Measurements from ENCODE around the gene CMSS1.
"Not testable (repeated sequence)": the region's sequence is repeated elsewhere in the genome, so short reads cannot be mapped to it uniquely, and the experiment has no call there.

The CMSS1 gene

GRCh38 chr3:100044369-100044768 lies 226.7 kb downstream of the CMSS1 start:
- H3K9ac ChIP-seq (ENCODE audit: low read depth in 1 of 2, low read length in 2 of 2): no peak overlapping the region
- H3K36me3 ChIP-seq (ENCODE audit: control insufficient read depth in 1 of 2, insufficient read depth in 2 of 2, low read length in 2 of 2): no peaks in the 10 kb centered on the region
- H3K27ac ChIP-seq (ENCODE audit: low read depth, low read length): no peak overlapping the region
- H3K4me3 ChIP-seq (ENCODE audit: low read depth in 1 of 2, low read length in 2 of 2): no peak overlapping the region
- no peaks in the 10 kb centered on the region for H3K9me3 ChIP-seq (ENCODE audit: control insufficient read depth in 1 of 2, low read length in 2 of 2)
- no peaks in the 10 kb centered on the region for H3K27me3 ChIP-seq (ENCODE audit: control insufficient read depth in 1 of 2, insufficient read depth in 2 of 2, low read length in 2 of 2)
- peaks cover 19 to 56% of the 10 kb centered on the region in 2 donors for H3K4me1 ChIP-seq (ENCODE audit: control insufficient read depth in 1 of 2, insufficient read depth in 2 of 2, low read length in 2 of 2)

- H3K27me3 ChIP-seq (ENCODE audit: control insufficient read depth in 1 of 2, insufficient read depth in 2 of 2, low read length in 2 of 2): no peaks in the 10 kb centered on the region
- H3K9me3 ChIP-seq (ENCODE audit: control insufficient read depth in 1 of 2, low read length in 2 of 2): no peaks in the 10 kb centered on the region
- H3K27ac ChIP-seq (ENCODE audit: low read depth, low read length): no peak overlapping the region
- no peaks in the 10 kb centered on the region for H3K36me3 ChIP-seq (ENCODE audit: control insufficient read depth in 1 of 2, insufficient read depth in 2 of 2, low read length in 2 of 2)
- peaks cover 19 to 51% of the 10 kb centered on the region in 2 donors for H3K4me1 ChIP-seq (ENCODE audit: control insufficient read depth in 1 of 2, insufficient read depth in 2 of 2, low read length in 2 of 2)
- no peak overlapping the region for H3K9ac ChIP-seq (ENCODE audit: low read depth in 1 of 2, low read length in 2 of 2)
- no peak overlapping the region for H3K4me3 ChIP-seq (ENCODE audit: low read depth in 1 of 2, low read length in 2 of 2)
Observed at GRCh38 chr3:100045696-100046095, 228.0 kb downstream of the CMSS1 start.

- H3K27me3 ChIP-seq (ENCODE audit: control insufficient read depth in 1 of 2, insufficient read depth in 2 of 2, low read length in 2 of 2): no peaks in the 10 kb centered on the region
- no peaks in the 10 kb centered on the region for H3K36me3 ChIP-seq (ENCODE audit: control insufficient read depth in 1 of 2, insufficient read depth in 2 of 2, low read length in 2 of 2)
- no peak overlapping the region for H3K27ac ChIP-seq (ENCODE audit: low read depth, low read length)
- peaks cover 19 to 40% of the 10 kb centered on the region in 2 donors for H3K4me1 ChIP-seq (ENCODE audit: control insufficient read depth in 1 of 2, insufficient read depth in 2 of 2, low read length in 2 of 2)
- H3K9ac ChIP-seq (ENCODE audit: low read depth in 1 of 2, low read length in 2 of 2): peak overlapping the region in 1 of 2 donors; percentile 4
- peak overlapping the region in 1 of 2 donors; percentile 49 for H3K4me3 ChIP-seq (ENCODE audit: low read depth in 1 of 2, low read length in 2 of 2)
- no peaks in the 10 kb centered on the region for H3K9me3 ChIP-seq (ENCODE audit: control insufficient read depth in 1 of 2, low read length in 2 of 2)
Observed at GRCh38 chr3:100046986-100047385, 229.3 kb downstream of the CMSS1 start.

GRCh38 chr3:100047455-100048141 lies 229.9 kb downstream of the CMSS1 start:
- Histone ChIP-seq H3K9me3 (ENCODE audit: control insufficient read depth in 1 of 2, low read length in 2 of 2) (no peaks in the 10 kb centered on the region), H3K27me3 (ENCODE audit: control insufficient read depth in 1 of 2, insufficient read depth in 2 of 2, low read length in 2 of 2) (no peaks in the 10 kb centered on the region), H3K27ac (ENCODE audit: low read depth, low read length) (no peak overlapping the region), H3K4me1 (ENCODE audit: control insufficient read depth in 1 of 2, insufficient read depth in 2 of 2, low read length in 2 of 2) (peaks cover 17 to 34% of the 10 kb centered on the region in 2 donors), H3K9ac (ENCODE audit: low read depth in 1 of 2, low read length in 2 of 2) (peak overlapping the region in 1 of 2 donors; percentile 4), H3K4me3 (ENCODE audit: low read depth in 1 of 2, low read length in 2 of 2) (peak overlapping the region; percentile 41 to 49), H3K36me3 (ENCODE audit: control insufficient read depth in 1 of 2, insufficient read depth in 2 of 2, low read length in 2 of 2) (no peaks in the 10 kb centered on the region)

GRCh38 chr3:100048248-100048647 lies 230.6 kb downstream of the CMSS1 start:
- peak overlapping the region in 1 of 2 donors; percentile 4 for H3K9ac ChIP-seq (ENCODE audit: low read depth in 1 of 2, low read length in 2 of 2)
- H3K27ac ChIP-seq (ENCODE audit: low read depth, low read length): no peak overlapping the region

GRCh38 chr3:100051513-100051912 lies 233.9 kb downstream of the CMSS1 start:
- H3K36me3 ChIP-seq (ENCODE audit: control insufficient read depth in 1 of 2, insufficient read depth in 2 of 2, low read length in 2 of 2); H3K9ac ChIP-seq (ENCODE audit: low read depth in 1 of 2, low read length in 2 of 2); H3K27ac ChIP-seq (ENCODE audit: low read depth, low read length); H3K4me3 ChIP-seq (ENCODE audit: low read depth in 1 of 2, low read length in 2 of 2); H3K27me3 ChIP-seq (ENCODE audit: control insufficient read depth in 1 of 2, insufficient read depth in 2 of 2, low read length in 2 of 2); H3K9me3 ChIP-seq (ENCODE audit: control insufficient read depth in 1 of 2, low read length in 2 of 2): not testable (repeated sequence)
- H3K4me1 ChIP-seq (ENCODE audit: control insufficient read depth in 1 of 2, insufficient read depth in 2 of 2, low read length in 2 of 2): peaks cover 23 to 36% of the 10 kb centered on the region in 2 donors

More at GRCh38 chr3:100048248-100048647, 230.6 kb downstream of the CMSS1 start:
- Histone ChIP-seq H3K4me3 (ENCODE audit: low read depth in 1 of 2, low read length in 2 of 2) (peak overlapping the region; percentile 41 to 49), H3K27me3 (ENCODE audit: control insufficient read depth in 1 of 2, insufficient read depth in 2 of 2, low read length in 2 of 2) (no peaks in the 10 kb centered on the region), H3K4me1 (ENCODE audit: control insufficient read depth in 1 of 2, insufficient read depth in 2 of 2, low read length in 2 of 2) (peaks cover 16 to 30% of the 10 kb centered on the region in 2 donors), H3K36me3 (ENCODE audit: control insufficient read depth in 1 of 2, insufficient read depth in 2 of 2, low read length in 2 of 2) (no peaks in the 10 kb centered on the region), H3K9me3 (ENCODE audit: control insufficient read depth in 1 of 2, low read length in 2 of 2) (no peaks in the 10 kb centered on the region)

- Histone ChIP-seq H3K9ac (ENCODE audit: low read depth in 1 of 2, low read length in 2 of 2) (no peak overlapping the region), H3K27ac (ENCODE audit: low read depth, low read length) (no peak overlapping the region), H3K36me3 (ENCODE audit: control insufficient read depth in 1 of 2, insufficient read depth in 2 of 2, low read length in 2 of 2) (no peaks in the 10 kb centered on the region), H3K4me1 (ENCODE audit: control insufficient read depth in 1 of 2, insufficient read depth in 2 of 2, low read length in 2 of 2) (peaks cover 10 to 15% of the 10 kb centered on the region in 2 donors), H3K9me3 (ENCODE audit: control insufficient read depth in 1 of 2, low read length in 2 of 2) (no peaks in the 10 kb centered on the region), H3K27me3 (ENCODE audit: control insufficient read depth in 1 of 2, insufficient read depth in 2 of 2, low read length in 2 of 2) (no peaks in the 10 kb centered on the region), H3K4me3 (ENCODE audit: low read depth in 1 of 2, low read length in 2 of 2) (no peak overlapping the region)
Observed at GRCh38 chr3:100053951-100054620, 236.4 kb downstream of the CMSS1 start.

GRCh38 chr3:100057716-100058575 lies 240.3 kb downstream of the CMSS1 start:
- H3K4me3 ChIP-seq (ENCODE audit: low read depth in 1 of 2, low read length in 2 of 2): no peak overlapping the region
- no peaks in the 10 kb centered on the region for H3K36me3 ChIP-seq (ENCODE audit: control insufficient read depth in 1 of 2, insufficient read depth in 2 of 2, low read length in 2 of 2)
- H3K27me3 ChIP-seq (ENCODE audit: control insufficient read depth in 1 of 2, insufficient read depth in 2 of 2, low read length in 2 of 2): no peaks in the 10 kb centered on the region
- H3K9me3 ChIP-seq (ENCODE audit: control insufficient read depth in 1 of 2, low read length in 2 of 2): no peaks in the 10 kb centered on the region
- no peak overlapping the region for H3K9ac ChIP-seq (ENCODE audit: low read depth in 1 of 2, low read length in 2 of 2)
- no peak overlapping the region for H3K27ac ChIP-seq (ENCODE audit: low read depth, low read length)
- H3K4me1 ChIP-seq (ENCODE audit: control insufficient read depth in 1 of 2, insufficient read depth in 2 of 2, low read length in 2 of 2): peaks cover 10 to 15% of the 10 kb centered on the region in 2 donors

- Histone ChIP-seq H3K9me3 (ENCODE audit: control insufficient read depth in 1 of 2, low read length in 2 of 2) (no peaks in the 10 kb centered on the region), H3K9ac (ENCODE audit: low read depth in 1 of 2, low read length in 2 of 2) (no peak overlapping the region), H3K36me3 (ENCODE audit: control insufficient read depth in 1 of 2, insufficient read depth in 2 of 2, low read length in 2 of 2) (no peaks in the 10 kb centered on the region), H3K27ac (ENCODE audit: low read depth, low read length) (no peak overlapping the region), H3K4me1 (ENCODE audit: control insufficient read depth in 1 of 2, insufficient read depth in 2 of 2, low read length in 2 of 2) (peaks cover 0 to 1% of the 10 kb centered on the region in 2 donors), H3K4me3 (ENCODE audit: low read depth in 1 of 2, low read length in 2 of 2) (no peak overlapping the region), H3K27me3 (ENCODE audit: control insufficient read depth in 1 of 2, insufficient read depth in 2 of 2, low read length in 2 of 2) (no peaks in the 10 kb centered on the region)
Observed at GRCh38 chr3:100059472-100059871, 241.8 kb downstream of the CMSS1 start.
